Activated naive CD4-positive, alpha-beta T cell treated with anti-CD3 and anti-CD28 coated beads for 36 hours (primary cell): ENCODE data around the gene ITIH5. TPM values are rescaled to one million over a fixed set of nuclear protein-coding genes. Genes with fewer than 3 reads are reported as not detected.

Experiments
- CTCF ChIA-PET: fragments of 350-600 bp; sonication (Branson Sonifier 250); formaldehyde crosslinking; loops from one replicate; lab custom pipeline; 2021; ENCODE audit warnings: antibody characterized with exemption; lab: Charles Lee
- DNase-seq: peaks from one replicate; pipeline ENCODE4 v3.0.0-alpha.2; 2020
- H3K27ac Mint-ChIP-seq: one replicate; pipeline ENCODE4 v1.8.0; 2021; ENCODE audit warnings: mild to moderate bottlenecking, mixed read lengths
- H3K27me3 Mint-ChIP-seq: one replicate; pipeline ENCODE4 v1.8.0; 2021; ENCODE audit warnings: low read depth, mixed read lengths
- H3K36me3 Mint-ChIP-seq: one replicate; pipeline ENCODE4 v1.8.0; 2021; ENCODE audit warnings: low read depth, mixed read lengths
- H3K4me1 Mint-ChIP-seq: one replicate; pipeline ENCODE4 v1.8.0; 2021; ENCODE audit warnings: low read depth, mixed read lengths
- H3K4me3 Mint-ChIP-seq: one replicate; pipeline ENCODE4 v1.8.0; 2021; ENCODE audit warnings: mild to moderate bottlenecking, moderate library complexity, mixed read lengths
- H3K9me3 Mint-ChIP-seq: one replicate; pipeline ENCODE4 v1.8.0; 2021; ENCODE audit warnings: mixed read lengths
- intact Hi-C: fragments of 100-400 bp; cut with micrococcal nuclease; formaldehyde crosslinking; loops from one replicate; pipeline ENCODE4 v1.15.1; 2023
- total RNA-seq, 2 experiments: library from RNA; stranded (reverse); gene quantifications; one replicate each; pipeline ENCODE4 v1.2.3, GENCODE V29; 2021

ITIH5 gene
- total RNA-seq, 2 experiments from 2014 or later: not detected

DNA sequence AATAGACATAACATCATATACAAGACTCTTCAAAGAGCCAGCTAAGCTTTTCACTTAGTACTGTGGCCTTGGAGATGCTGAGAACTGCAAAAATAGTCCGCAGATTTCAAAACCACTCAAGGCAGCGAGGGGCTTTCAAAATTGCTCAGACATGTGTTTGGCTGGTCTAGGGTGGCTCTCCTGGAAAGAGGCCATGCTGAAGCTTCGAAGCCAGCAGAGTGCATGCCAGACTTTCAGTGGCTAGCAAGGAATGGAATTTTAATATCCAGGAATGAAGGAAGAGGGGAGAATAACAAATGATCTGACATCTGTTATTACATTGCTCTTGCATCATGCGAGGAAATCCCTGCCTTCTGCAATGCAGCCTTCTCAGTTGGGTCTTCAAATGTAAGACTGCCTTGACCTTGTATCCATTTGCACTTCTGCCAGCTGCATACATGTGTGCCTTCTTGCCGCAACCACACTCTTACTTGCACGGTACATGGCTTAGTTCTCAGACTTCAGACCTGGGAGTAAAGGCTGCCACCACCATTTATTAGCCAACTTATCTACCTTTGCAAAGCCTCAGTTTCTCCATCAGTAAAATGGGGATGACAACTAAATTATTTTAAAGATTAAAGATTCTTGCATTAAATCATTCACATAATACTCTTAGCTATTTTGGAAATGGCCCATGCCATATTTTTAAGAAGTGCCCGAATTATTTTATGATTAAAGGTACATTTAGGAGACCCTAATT is 55.9 kb downstream of the ITIH5 start:
- no peak overlapping the region for H3K27ac Mint-ChIP-seq
- H3K4me3 Mint-ChIP-seq: no peak overlapping the region
- DNase-seq: no peak
- no peaks in the 10 kb centered on the region for H3K36me3 Mint-ChIP-seq
- no peaks in the 10 kb centered on the region for H3K27me3 Mint-ChIP-seq
- intact Hi-C loops: no loop called here
- H3K9me3 Mint-ChIP-seq: no peaks in the 10 kb centered on the region
- CTCF ChIA-PET: interaction anchor here (0.6 kb wide), 1 partner anchor 74 kb away, joined by 3 read pairs; no protein-coding TSS in a partner anchor
- no peaks in the 10 kb centered on the region for H3K4me1 Mint-ChIP-seq

DNA sequence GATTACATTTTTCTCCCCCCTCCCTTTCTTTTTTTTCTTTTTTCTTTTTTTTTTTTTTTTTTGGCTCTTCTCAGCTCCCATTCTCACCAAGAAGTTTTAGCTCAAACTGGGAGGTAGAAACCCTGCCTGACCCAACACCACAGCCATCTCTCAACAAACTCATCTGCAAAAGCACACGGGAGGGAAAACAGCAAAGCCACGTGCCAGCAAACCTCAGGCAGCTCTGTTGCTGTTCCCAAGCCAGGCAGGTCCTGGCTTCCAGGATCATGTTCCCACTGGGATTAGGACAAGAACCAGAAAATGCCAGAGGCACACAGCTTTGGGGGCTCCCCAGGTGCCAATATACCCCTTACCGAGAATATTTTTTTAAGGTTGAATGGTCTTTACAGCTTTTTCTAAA is 56.7 kb downstream of the ITIH5 start:
- Mint-ChIP-seq H3K9me3 (no peaks in the 10 kb centered on the region), H3K27ac (no peak overlapping the region), H3K27me3 (no peaks in the 10 kb centered on the region), H3K4me1 (no peaks in the 10 kb centered on the region), H3K4me3 (no peak overlapping the region), H3K36me3 (no peaks in the 10 kb centered on the region)
- intact Hi-C loops: no loop called here
- CTCF ChIA-PET: no interaction called here
- no peak for DNase-seq

DNA sequence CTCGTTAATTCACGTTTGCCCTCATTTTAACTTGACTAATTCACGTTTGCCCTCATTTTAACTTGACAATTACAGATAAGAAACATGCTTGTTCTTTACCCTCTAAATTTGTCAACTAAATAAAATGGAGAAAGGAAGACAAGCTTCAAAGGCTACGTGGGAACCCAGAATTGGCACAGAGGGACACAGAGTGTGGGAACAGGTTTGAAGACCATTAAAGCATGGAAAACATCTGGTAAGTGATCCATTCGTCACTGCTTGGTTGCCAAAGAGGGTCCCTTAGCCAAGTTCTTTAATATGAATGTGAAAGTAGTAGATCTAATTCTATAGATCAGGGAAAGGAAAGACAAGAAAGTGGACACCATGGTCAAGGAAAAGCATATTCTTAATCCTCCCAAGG is 57.2 kb downstream of the ITIH5 start:
- Mint-ChIP-seq H3K9me3 (no peaks in the 10 kb centered on the region), H3K27me3 (no peaks in the 10 kb centered on the region), H3K36me3 (no peaks in the 10 kb centered on the region), H3K4me1 (no peaks in the 10 kb centered on the region), H3K4me3 (no peak overlapping the region), H3K27ac (no peak overlapping the region)
- intact Hi-C loops: no loop called here
- CTCF ChIA-PET: no interaction called here
- no peak for DNase-seq

DNA sequence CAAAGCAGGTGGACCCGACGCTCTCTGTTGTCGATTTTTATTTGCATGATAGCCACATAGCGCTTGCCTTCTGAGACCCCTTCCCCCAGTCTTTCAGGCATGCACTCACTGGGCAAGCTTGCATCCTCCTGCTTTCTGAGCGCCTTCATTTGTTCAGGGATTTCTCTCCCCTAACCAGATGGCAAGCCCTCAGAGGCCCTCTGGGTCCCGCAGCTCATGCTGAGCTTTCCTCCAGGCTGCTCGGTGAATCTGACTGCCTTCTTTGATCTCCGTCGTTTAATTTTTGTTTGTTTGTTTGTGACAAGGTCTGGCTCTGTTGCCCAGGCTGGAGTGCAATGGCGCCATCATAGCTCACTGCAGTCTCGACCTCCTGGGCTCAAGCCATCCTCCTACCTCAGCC is 58.8 kb downstream of the ITIH5 start:
- no peaks in the 10 kb centered on the region for H3K4me1 Mint-ChIP-seq
- H3K4me3 Mint-ChIP-seq: no peak overlapping the region
- intact Hi-C loops: no loop called here
- CTCF ChIA-PET: interaction anchor here (0.6 to 0.8 kb wide), 2 partner anchors 78 to 850 kb away, joined by 3 to 4 read pairs; no protein-coding TSS in a partner anchor
- no peaks in the 10 kb centered on the region for H3K36me3 Mint-ChIP-seq
- no peak overlapping the region for H3K27ac Mint-ChIP-seq
- H3K9me3 Mint-ChIP-seq: no peaks in the 10 kb centered on the region
- no peak for DNase-seq
- H3K27me3 Mint-ChIP-seq: no peaks in the 10 kb centered on the region

DNA sequence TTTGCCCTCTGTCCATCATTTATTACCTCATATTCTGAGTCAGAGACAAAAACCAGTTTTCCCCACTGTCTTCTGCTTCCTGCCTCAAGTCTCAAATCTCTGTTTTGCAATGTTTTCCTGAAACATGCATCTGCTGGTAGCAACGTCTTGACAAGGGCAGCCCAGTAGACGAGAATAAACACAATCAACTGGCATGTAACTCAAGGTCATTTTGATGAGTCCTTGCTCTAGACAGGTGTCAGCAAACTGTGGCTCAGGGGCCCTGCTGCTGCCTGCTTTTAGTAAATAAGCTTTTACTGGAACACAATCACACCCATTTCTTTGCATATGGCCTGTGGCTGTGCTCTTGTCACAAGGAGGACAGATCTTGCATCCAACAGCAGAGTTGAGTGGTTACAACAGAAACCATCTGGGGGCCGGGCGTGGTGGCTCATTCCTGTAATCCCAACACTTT is 59.8 kb downstream of the ITIH5 start:
- intact Hi-C loops: no loop called here
- Mint-ChIP-seq H3K27ac (no peak overlapping the region), H3K36me3 (no peaks in the 10 kb centered on the region), H3K4me1 (no peaks in the 10 kb centered on the region), H3K4me3 (no peak overlapping the region), H3K9me3 (no peaks in the 10 kb centered on the region), H3K27me3 (no peaks in the 10 kb centered on the region)
- CTCF ChIA-PET: no interaction called here
- DNase-seq: no peak

DNA sequence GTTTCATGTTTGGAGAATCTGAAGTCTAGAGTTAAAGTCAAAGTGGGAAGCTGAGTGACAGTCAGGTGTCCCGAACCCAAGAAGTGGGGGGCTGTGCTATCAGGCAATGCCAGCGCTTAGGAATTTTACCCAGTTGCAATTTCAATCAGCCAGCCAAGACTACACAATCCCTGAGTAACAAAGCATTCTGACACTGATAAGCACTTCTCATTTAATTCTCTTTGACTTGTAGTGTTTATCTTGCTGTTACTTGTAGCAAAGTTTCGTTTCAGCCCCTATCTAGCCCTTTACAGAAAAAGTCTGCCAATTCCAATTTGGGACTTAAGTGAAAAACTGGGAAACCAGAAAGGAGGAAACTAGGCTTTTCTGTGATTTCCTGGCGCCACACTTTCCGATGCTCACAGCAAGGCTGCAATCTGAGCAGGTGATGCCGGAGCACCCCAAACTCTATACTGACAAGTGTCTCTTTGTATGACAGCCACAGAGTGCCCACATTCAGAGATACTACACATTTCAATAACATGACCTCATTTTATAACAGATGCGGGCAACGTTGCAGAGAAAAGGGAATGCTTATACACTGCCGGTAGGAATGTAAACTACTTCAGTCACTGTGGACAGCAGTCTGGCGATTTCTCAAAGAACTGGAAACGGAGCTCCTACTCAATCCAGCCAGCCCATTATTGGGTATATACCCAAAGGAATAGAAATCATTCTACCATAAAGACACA is 61.0 kb downstream of the ITIH5 start:
- peaks cover 11% of the 10 kb centered on the region for H3K4me1 Mint-ChIP-seq
- no peaks in the 10 kb centered on the region for H3K27me3 Mint-ChIP-seq
- H3K4me3 Mint-ChIP-seq: no peak overlapping the region
- no peaks in the 10 kb centered on the region for H3K36me3 Mint-ChIP-seq
- H3K27ac Mint-ChIP-seq: no peak overlapping the region
- CTCF ChIA-PET: interaction anchor here (0.6 to 0.7 kb wide), 2 partner anchors 72 to 74 kb away, joined by 4 read pairs; no protein-coding TSS in a partner anchor
- no peak for DNase-seq
- no peaks in the 10 kb centered on the region for H3K9me3 Mint-ChIP-seq
- intact Hi-C loops: no loop called here

DNA sequence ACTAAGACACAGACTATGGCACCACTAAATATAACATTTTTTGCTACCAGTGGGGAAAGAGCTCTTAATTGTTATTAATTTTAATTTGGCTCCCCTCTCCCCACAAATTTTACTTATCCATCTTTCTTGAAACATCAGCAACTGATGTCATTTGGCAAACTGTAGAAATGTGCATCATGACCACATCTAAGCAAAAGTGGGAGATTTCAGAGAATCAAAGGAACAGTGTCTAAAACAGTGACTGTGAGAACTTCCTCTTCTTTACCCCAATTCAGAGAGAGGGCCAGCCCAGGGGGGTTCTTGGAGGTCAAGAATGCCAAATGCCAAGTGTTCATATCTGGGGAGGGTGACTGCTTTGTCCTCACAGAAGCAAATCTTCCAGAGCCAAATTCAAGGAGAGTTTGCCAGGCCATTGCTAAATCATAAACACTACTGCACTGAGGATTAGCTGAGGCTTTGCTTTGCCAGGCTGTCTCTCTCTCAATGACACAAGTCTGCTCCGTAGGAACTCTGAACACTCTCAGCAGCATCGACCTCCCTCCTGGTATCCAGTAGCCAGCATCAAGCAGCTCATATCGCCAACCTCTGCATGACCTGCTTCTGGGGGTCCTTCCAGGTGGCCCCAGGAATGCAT is 65.6 kb downstream of the ITIH5 start:
- CTCF ChIA-PET: no interaction called here
- H3K27me3 Mint-ChIP-seq: no peaks in the 10 kb centered on the region
- DNase-seq: no peak
- H3K27ac Mint-ChIP-seq: no peak overlapping the region
- no peaks in the 10 kb centered on the region for H3K9me3 Mint-ChIP-seq
- intact Hi-C loops: no loop called here
- peaks cover 12% of the 10 kb centered on the region for H3K4me1 Mint-ChIP-seq
- H3K36me3 Mint-ChIP-seq: no peaks in the 10 kb centered on the region
- H3K4me3 Mint-ChIP-seq: no peak overlapping the region

DNA sequence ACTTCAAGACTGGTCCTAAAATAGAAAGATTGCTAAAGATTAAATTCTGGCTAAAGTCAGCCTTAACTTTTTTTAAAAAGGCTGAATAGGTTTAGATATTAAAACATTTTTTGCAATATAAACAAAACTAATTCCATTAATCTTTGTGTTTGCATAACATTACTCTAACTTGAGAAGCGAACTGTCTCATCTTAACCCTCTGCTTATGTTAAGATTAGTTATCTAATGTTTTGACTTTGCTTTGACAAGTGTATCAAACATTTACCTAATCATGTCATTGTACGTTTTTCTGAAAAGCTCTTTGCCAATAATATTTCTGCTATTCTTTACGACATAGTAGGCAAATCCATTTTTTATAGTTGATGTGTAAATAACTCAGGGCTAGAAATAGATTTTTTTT is 68.0 kb downstream of the ITIH5 start:
- Mint-ChIP-seq H3K4me3 (no peak overlapping the region), H3K9me3 (no peaks in the 10 kb centered on the region), H3K27ac (no peak overlapping the region), H3K4me1 (peaks cover 12% of the 10 kb centered on the region), H3K36me3 (no peaks in the 10 kb centered on the region), H3K27me3 (no peaks in the 10 kb centered on the region)
- DNase-seq: no peak
- CTCF ChIA-PET: no interaction called here
- intact Hi-C loops: no loop called here

DNA sequence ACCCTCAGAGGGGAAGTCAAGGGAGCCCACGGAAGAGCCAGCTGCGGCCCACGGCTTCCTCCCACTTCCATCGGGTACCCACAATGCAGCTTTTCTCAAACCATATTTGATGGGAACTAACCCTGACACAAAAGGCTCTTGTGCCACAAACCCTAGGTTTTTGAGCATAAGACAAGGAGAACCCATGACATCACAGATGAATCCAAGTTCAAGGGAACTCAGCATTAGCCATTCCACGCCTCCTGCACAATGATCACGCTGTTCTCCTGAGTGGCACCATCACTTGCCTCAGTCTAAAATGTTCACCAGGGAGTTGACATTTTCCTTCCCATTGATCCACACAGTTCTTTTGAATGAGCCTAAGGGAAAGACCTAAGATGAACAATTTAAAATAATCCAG is 70.4 kb downstream of the ITIH5 start:
- CTCF ChIA-PET: no interaction called here
- intact Hi-C loops: no loop called here
- Mint-ChIP-seq H3K9me3 (no peaks in the 10 kb centered on the region), H3K4me3 (no peak overlapping the region), H3K4me1 (peaks cover 8% of the 10 kb centered on the region), H3K27ac (no peak overlapping the region), H3K36me3 (no peaks in the 10 kb centered on the region), H3K27me3 (no peaks in the 10 kb centered on the region)
- DNase-seq: no peak

DNA sequence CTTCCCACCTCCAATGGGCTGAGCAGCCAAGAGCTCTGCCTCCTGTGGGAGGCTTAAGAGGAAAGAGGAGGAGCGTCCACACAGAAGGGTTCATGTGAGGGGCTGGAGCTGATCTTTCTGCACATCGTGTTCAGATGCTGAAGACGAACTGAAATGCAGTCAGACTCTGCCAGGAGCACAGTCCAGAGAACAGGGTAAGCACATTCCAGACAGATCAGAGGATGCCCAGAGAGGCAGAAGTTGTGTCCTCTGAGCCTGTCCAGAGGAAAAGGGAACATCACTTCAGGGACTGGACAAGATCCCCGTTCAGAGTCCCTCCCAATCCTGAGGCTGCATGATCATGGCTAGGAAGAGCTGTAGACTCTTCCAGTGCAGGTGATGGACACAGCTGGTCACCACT is 72.9 kb downstream of the ITIH5 start:
- Mint-ChIP-seq H3K27me3 (no peaks in the 10 kb centered on the region), H3K4me1 (no peaks in the 10 kb centered on the region), H3K27ac (no peak overlapping the region), H3K36me3 (no peaks in the 10 kb centered on the region), H3K4me3 (no peak overlapping the region), H3K9me3 (no peaks in the 10 kb centered on the region)
- CTCF ChIA-PET: no interaction called here
- no peak for DNase-seq
- intact Hi-C loops: no loop called here

DNA sequence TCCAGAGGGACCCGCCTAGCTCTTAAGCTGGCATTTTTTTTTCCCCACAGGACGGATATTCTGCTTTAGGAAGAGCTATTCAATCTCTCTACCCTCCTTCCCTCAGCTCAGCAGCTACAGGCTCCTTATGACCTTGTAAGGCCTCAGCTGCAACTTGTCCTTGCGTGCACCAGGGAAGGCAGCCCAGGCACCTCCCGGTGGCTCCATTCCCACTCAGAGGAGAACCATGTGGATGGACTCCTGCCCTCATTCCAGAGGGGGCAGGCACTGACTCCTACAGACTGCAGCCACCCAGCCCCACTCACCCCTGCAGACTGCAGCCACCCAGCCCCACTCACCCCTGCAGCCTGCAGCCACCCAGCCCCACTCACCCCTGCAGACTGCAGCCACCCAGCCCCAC is 73.7 kb downstream of the ITIH5 start:
- Mint-ChIP-seq H3K9me3 (no peaks in the 10 kb centered on the region), H3K4me3 (no peak overlapping the region), H3K36me3 (no peaks in the 10 kb centered on the region), H3K27ac (no peak overlapping the region), H3K4me1 (no peaks in the 10 kb centered on the region), H3K27me3 (no peaks in the 10 kb centered on the region)
- CTCF ChIA-PET: no interaction called here
- intact Hi-C loops: no loop called here
- no peak for DNase-seq

DNA sequence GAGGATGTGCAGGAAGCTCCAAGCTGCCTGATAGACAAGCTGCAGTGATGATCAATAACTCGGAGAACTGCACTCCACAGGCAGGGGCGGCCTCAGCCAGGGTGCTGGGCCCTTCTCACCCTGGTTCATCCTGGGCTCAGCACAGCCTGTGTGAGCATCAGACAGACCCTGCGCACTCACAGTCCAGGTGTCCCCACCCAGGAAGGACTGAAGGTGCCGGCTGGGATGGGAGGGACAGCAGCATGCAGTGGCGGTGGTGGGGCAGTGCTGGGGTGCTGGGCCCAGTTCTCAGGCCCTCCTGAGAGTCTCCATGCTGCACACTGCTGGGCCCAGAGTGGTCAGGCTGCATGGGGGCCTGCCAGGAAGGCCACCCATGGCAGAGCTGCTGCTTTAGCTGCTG is 74.1 kb downstream of the ITIH5 start:
- H3K4me1 Mint-ChIP-seq: no peaks in the 10 kb centered on the region
- H3K27me3 Mint-ChIP-seq: no peaks in the 10 kb centered on the region
- intact Hi-C loops: no loop called here
- CTCF ChIA-PET: no interaction called here
- DNase-seq: no peak
- H3K36me3 Mint-ChIP-seq: no peaks in the 10 kb centered on the region
- no peak overlapping the region for H3K27ac Mint-ChIP-seq
- no peak overlapping the region for H3K4me3 Mint-ChIP-seq
- no peaks in the 10 kb centered on the region for H3K9me3 Mint-ChIP-seq
